NB4 (cell line): Measurements from ENCODE around the gene SCYL2.

ENCODE experiments used
- DNase-seq: peaks from one replicate; pipeline ENCODE4 v3.0.0; 2010; ENCODE audit warnings: low read depth
- H3K4me3 ChIP-seq: one replicate; pipeline ENCODE4 v1.5.1; 2011; ENCODE audit warnings: mild to moderate bottlenecking, low read depth, low read length, moderate library complexity
- MYC ChIP-seq: IDR thresholded peaks from 2 replicates; pipeline ENCODE4 v1.6.1; 2011; ENCODE audit warnings: low read depth, low read length
- POLR2A ChIP-seq: IDR thresholded peaks from 2 replicates; pipeline ENCODE4 v1.6.1; 2011; ENCODE audit warnings: mild to moderate bottlenecking; ENCODE audit not compliant: insufficient read length; ENCODE audit errors: extremely low read depth
- TF ChIP-seq, protein P1 (sequence below): IDR thresholded peaks from one replicate; pipeline ENCODE4 v1.5.1; 2012; ENCODE audit warnings: low read depth, low read length
- TF ChIP-seq, protein P2 (sequence below): IDR thresholded peaks from 2 replicates; pipeline ENCODE4 v1.6.1; 2011; ENCODE audit warnings: low read depth, low read length

Gene SCYL2

DNA sequence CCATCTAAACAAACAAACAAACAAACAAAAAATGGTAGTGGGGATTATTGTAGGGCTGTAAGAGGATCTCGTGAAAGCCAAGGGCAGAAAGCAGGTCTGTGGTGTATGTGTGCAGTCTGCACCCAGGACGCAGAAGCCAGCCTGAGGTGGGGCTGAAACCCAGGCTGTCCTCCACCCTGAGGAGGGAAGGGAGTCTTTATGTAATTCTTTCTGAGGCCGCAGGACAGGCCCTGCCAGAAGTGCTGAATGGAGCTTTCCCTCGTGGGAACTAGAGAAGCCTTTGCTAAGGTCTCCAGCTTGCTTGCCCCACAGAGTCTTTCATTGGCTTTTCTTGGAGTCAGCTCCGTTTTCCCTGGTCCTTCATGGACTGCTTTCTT, 117.6 kb downstream of the SCYL2 start:
- TF ChIP-seq, protein P1, sequence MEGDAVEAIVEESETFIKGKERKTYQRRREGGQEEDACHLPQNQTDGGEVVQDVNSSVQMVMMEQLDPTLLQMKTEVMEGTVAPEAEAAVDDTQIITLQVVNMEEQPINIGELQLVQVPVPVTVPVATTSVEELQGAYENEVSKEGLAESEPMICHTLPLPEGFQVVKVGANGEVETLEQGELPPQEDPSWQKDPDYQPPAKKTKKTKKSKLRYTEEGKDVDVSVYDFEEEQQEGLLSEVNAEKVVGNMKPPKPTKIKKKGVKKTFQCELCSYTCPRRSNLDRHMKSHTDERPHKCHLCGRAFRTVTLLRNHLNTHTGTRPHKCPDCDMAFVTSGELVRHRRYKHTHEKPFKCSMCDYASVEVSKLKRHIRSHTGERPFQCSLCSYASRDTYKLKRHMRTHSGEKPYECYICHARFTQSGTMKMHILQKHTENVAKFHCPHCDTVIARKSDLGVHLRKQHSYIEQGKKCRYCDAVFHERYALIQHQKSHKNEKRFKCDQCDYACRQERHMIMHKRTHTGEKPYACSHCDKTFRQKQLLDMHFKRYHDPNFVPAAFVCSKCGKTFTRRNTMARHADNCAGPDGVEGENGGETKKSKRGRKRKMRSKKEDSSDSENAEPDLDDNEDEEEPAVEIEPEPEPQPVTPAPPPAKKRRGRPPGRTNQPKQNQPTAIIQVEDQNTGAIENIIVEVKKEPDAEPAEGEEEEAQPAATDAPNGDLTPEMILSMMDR: no peak
- TF ChIP-seq MYC: no peak
- TF ChIP-seq, protein P2, sequence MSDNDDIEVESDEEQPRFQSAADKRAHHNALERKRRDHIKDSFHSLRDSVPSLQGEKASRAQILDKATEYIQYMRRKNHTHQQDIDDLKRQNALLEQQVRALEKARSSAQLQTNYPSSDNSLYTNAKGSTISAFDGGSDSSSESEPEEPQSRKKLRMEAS: no peak
- no peak for TF ChIP-seq POLR2A
- no peak for DNase-seq
- H3K4me3 ChIP-seq: no peak overlapping the region

DNA sequence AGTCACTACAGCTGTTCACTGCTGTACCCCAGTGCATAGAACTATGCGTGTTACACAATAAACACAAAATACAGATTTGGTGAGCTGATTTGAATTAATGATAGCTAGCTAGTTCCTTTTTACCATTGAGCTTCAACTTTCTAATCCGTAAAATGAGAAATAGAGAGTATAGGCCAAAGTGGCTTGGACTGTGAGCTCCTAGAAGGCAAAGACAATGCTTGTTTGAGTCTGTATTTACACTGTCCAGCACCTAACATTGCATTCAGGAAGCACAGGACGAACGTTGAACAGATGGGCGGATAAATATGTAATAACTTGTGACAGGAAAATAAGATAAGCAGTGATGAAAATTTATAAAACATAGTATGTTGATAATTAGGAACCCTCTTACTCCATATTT, 121.4 kb downstream of the SCYL2 start:
- TF ChIP-seq MYC: no peak
- TF ChIP-seq, protein P1: no peak
- TF ChIP-seq, protein P2: no peak
- TF ChIP-seq POLR2A: no peak
- no peak overlapping the region for H3K4me3 ChIP-seq
- no peak for DNase-seq
